Dendritic cell treated with granulocyte-macrophage colony-stimulating factor and Interleukin-4, amounts not matched to agents 40 ng/mL and 50 ng/mL, for 4 days (primary cell): Measurements from ENCODE around the gene LRP5.
"Not testable (repeated sequence)": the region's sequence is repeated elsewhere in the genome, so short reads cannot be mapped to it uniquely, and the experiment has no call there.

Experiments
- H3K27ac Mint-ChIP-seq: one replicate; pipeline ENCODE4 v1.8.0; 2022; ENCODE audit warnings: mild to moderate bottlenecking, mixed read lengths
- H3K27me3 Mint-ChIP-seq: one replicate; pipeline ENCODE4 v1.8.0; 2022; ENCODE audit warnings: mild to moderate bottlenecking, mixed read lengths
- H3K36me3 Mint-ChIP-seq: one replicate; pipeline ENCODE4 v1.8.0; 2022; ENCODE audit warnings: low read depth, mixed read lengths
- H3K4me1 Mint-ChIP-seq: one replicate; pipeline ENCODE4 v1.8.0; 2022; ENCODE audit warnings: low read depth, mixed read lengths
- H3K4me3 Mint-ChIP-seq: one replicate; pipeline ENCODE4 v1.8.0; 2022; ENCODE audit warnings: mild to moderate bottlenecking, moderate library complexity, mixed read lengths
- H3K9me3 Mint-ChIP-seq: one replicate; pipeline ENCODE4 v1.8.0; 2022; ENCODE audit warnings: mixed read lengths
- intact Hi-C: fragments of 100-400 bp; cut with micrococcal nuclease; formaldehyde crosslinking; loops from one replicate; pipeline ENCODE4 v1.15.0; 2022

LRP5 gene

GRCh38 chr11:68430384-68430783 is 118.0 kb downstream of the LRP5 start:
- Mint-ChIP-seq H3K27me3 (no peaks in the 10 kb centered on the region), H3K4me3 (no peak overlapping the region), H3K4me1 (no peaks in the 10 kb centered on the region), H3K27ac (no peak overlapping the region), H3K9me3 (peaks cover 25% of the 10 kb centered on the region), H3K36me3 (peaks cover 7% of the 10 kb centered on the region)
- intact Hi-C loops = no loop called here

DNA sequence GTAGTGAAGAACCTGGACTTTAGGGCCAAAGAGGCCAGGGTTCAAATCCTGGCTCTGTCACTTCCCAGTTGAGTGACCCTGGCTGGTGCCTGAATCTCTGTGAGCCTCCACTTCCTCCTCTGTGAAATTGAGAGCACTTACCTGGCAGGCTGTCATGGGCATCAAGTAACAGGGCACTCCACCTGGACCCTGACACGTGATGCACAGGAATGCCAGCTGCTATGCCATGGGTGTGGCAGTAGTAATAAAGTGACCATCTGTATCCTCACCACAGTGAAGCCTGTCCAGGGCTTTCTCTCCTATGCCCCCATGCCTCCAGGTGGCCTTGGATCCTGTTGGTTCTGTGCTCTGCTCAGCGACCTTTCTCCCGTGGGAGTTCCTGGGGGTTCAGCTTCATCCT is 118.4 kb downstream of the LRP5 start:
- peaks cover 25% of the 10 kb centered on the region for H3K9me3 Mint-ChIP-seq
- no peak overlapping the region for H3K27ac Mint-ChIP-seq
- no peak overlapping the region for H3K4me3 Mint-ChIP-seq
- no peaks in the 10 kb centered on the region for H3K4me1 Mint-ChIP-seq
- H3K27me3 Mint-ChIP-seq = no peaks in the 10 kb centered on the region
- intact Hi-C loops = no loop called here
- H3K36me3 Mint-ChIP-seq = peaks cover 7% of the 10 kb centered on the region

DNA sequence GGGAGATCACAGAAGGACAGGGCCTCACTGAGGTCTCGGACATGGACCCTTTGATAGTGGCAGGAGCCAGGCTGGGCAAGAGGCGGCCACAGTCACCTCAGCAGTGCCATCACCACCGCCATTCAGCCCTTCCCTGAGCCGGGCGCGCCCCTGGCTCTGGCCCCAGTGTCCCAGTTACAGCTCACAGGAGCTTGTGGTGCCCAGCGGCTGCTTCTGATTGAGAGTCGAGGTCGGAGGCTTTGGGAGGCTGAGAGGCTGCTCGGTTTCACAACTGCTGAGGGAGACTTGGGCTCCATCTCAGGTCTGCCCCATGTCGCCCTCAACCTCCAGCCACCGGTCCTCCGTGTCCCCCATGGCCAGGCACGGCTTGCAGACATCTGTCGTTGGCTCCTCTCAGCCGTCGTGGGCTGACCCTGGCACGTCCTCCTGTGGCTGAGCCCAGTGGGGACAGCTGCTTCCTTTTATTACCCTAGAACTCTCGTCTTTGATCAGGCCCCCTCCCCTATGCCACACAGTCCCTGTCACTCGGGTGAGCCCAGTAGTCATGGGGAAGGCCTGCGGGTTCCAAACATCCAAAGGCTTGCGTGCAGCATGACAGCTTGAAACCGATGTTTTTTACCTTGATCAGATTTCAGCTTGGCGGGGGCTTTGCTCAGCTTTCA is 119.7 kb downstream of the LRP5 start:
- H3K36me3 Mint-ChIP-seq = peaks cover 7% of the 10 kb centered on the region
- H3K9me3 Mint-ChIP-seq = peaks cover 25% of the 10 kb centered on the region
- no peak overlapping the region for H3K27ac Mint-ChIP-seq
- no peaks in the 10 kb centered on the region for H3K27me3 Mint-ChIP-seq
- no peak overlapping the region for H3K4me3 Mint-ChIP-seq
- peaks cover 5% of the 10 kb centered on the region for H3K4me1 Mint-ChIP-seq
- intact Hi-C loops = no loop called here

- Mint-ChIP-seq H3K4me1 (peaks cover 13% of the 10 kb centered on the region), H3K27ac (no peak overlapping the region), H3K27me3 (no peaks in the 10 kb centered on the region), H3K36me3 (peaks cover 7% of the 10 kb centered on the region), H3K9me3 (peaks cover 25% of the 10 kb centered on the region), H3K4me3 (no peak overlapping the region)
- intact Hi-C loops = no loop called here
These were observed 120.5 kb downstream of the LRP5 start for GRCh38 chr11:68432874-68433273.

- Mint-ChIP-seq H3K9me3 (peaks cover 19% of the 10 kb centered on the region), H3K27me3 (no peaks in the 10 kb centered on the region), H3K27ac (no peak overlapping the region), H3K36me3 (peaks cover 7% of the 10 kb centered on the region), H3K4me3 (no peak overlapping the region), H3K4me1 (peaks cover 20% of the 10 kb centered on the region)
- intact Hi-C loops = no loop called here
These were observed 121.2 kb downstream of the LRP5 start for GRCh38 chr11:68433541-68433940.

DNA sequence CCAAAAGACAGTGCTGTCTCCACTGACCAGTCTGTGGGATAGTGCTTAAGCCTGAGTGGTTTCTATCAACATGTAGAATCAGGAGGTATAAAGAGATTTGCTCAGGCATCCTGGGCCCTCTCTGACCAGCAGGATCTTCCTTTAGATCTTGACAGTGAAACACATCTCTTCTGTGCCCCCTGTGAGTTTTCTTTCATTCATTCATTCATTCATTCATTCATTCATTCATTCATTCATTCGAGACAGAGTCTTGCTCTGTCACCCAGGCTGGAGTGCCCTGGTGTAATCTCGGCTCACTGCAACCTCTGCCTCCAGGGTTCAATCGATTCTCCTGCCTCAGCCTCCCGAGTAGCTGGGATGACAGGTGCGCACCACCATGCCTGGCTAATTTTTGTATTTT is 121.8 kb downstream of the LRP5 start:
- H3K4me1 Mint-ChIP-seq = peaks cover 20% of the 10 kb centered on the region
- not testable (repeated sequence) for H3K27me3 Mint-ChIP-seq, H3K4me3 Mint-ChIP-seq

GRCh38 chr11:68436162-68436888 is 123.9 kb downstream of the LRP5 start:
- peaks cover 20% of the 10 kb centered on the region for H3K4me1 Mint-ChIP-seq
- no peaks in the 10 kb centered on the region for H3K9me3 Mint-ChIP-seq

More for the DNA sequence above, 121.8 kb downstream of the LRP5 start:
- intact Hi-C loops, H3K27ac Mint-ChIP-seq, H3K36me3 Mint-ChIP-seq: not testable (repeated sequence)
- peaks cover 13% of the 10 kb centered on the region for H3K9me3 Mint-ChIP-seq

DNA sequence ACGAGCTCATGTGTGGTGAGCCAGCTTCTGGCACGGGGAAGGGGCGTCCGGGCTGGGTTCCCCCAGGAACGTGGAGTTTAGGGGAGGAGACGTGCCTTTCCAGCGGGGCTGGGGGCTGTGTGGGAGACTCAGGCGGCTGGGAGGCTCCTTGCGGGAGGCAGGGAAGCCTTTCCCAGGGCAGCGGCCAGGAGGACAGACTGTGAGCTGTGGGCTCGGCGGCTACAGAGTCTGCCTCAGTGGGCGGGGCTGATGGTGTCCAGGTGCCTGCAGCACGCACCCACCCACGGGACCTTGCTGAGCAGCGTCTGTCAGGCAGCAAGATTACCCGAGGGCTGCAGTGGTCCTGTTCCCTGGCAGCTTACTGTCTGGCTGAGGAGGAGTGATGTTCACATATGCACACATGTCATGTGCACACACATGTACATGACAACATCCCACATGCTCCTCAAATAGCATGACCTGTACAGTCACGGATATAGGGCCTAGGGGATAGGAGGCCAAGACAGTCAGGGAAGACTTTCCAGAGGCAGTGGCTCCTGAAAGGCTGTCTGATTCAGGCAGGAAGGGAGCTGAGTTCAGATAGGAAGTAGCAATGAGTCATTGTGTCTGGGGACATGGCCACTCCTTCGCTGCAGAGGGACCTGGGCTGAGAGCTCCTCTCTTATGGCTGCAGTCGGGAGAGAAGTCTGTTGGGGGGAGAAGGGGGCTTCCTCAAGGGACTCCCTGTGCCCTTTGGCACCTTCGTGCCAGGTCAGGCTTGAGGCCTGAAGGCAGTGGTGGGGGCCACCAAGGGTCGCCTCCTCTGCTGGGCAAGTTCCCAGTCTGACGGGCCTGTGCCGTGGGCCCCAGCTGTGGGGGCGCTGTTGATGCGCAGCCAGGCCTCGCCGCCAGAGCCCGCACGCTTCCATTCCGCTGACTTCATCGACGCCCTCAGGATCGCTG is 124.9 kb downstream of the LRP5 start:
- peaks cover 20% of the 10 kb centered on the region for H3K4me1 Mint-ChIP-seq
- H3K36me3 Mint-ChIP-seq = no peaks in the 10 kb centered on the region
- intact Hi-C loops = no loop called here
- no peaks in the 10 kb centered on the region for H3K9me3 Mint-ChIP-seq
- H3K27me3 Mint-ChIP-seq = no peaks in the 10 kb centered on the region
- H3K27ac Mint-ChIP-seq = peak overlapping the region; percentile 56
- H3K4me3 Mint-ChIP-seq = no peak overlapping the region

More at GRCh38 chr11:68436162-68436888, 123.9 kb downstream of the LRP5 start:
- Mint-ChIP-seq H3K27ac (peak overlapping the region; percentile 46), H3K27me3 (no peaks in the 10 kb centered on the region), H3K36me3 (no peaks in the 10 kb centered on the region), H3K4me3 (no peak overlapping the region)
- intact Hi-C loops = no loop called here

DNA sequence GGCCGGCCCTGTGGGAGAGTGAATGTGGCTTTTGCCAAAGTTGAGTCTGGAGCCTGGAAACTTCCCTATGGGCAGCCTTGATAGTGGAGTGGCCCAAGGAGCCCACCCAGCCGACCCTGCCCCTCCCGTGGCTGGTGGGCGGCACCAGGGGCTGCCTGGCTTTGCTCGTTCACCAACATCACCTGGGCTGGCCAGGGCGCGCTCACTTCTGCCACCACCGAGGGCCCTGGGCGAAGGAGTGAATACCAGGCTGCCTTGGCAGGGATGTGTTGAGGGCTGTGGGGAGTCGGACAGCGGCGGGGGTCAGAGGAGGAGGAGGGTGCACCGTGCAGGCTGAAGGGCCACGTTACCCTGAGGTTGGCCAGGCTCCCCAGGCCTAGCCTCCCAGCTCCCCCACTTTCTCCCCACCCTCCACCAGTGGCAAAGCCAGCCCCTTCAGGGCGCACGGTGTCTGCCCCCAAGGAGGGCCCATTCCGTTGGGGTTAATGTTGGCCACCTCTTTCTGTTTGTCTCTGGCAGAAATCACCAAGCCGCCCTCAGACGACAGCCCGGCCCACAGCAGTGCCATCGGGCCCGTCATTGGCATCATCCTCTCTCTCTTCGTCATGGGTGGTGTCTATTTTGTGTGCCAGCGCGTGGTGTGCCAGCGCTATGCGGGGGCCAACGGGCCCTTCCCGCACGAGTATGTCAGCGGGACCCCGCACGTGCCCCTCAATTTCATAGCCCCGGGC is 125.7 kb downstream of the LRP5 start:
- Mint-ChIP-seq H3K27ac (peak overlapping the region; percentile 56), H3K9me3 (no peaks in the 10 kb centered on the region)

GRCh38 chr11:68438658-68439259 is 126.4 kb downstream of the LRP5 start:
- H3K4me1 Mint-ChIP-seq = peaks cover 20% of the 10 kb centered on the region
- no peaks in the 10 kb centered on the region for H3K36me3 Mint-ChIP-seq

More for the DNA sequence above, 125.7 kb downstream of the LRP5 start:
- intact Hi-C loops = no loop called here
- no peaks in the 10 kb centered on the region for H3K27me3 Mint-ChIP-seq
- H3K4me3 Mint-ChIP-seq = no peak overlapping the region
- peaks cover 20% of the 10 kb centered on the region for H3K4me1 Mint-ChIP-seq
- no peaks in the 10 kb centered on the region for H3K36me3 Mint-ChIP-seq

GRCh38 chr11:68439355-68440065 is 127.1 kb downstream of the LRP5 start:
- H3K27ac Mint-ChIP-seq = no peak overlapping the region
- H3K4me3 Mint-ChIP-seq = no peak overlapping the region
- intact Hi-C loops = no loop called here
- no peaks in the 10 kb centered on the region for H3K27me3 Mint-ChIP-seq
- H3K4me1 Mint-ChIP-seq = peaks cover 20% of the 10 kb centered on the region
- H3K9me3 Mint-ChIP-seq = no peaks in the 10 kb centered on the region
- no peaks in the 10 kb centered on the region for H3K36me3 Mint-ChIP-seq

More at GRCh38 chr11:68438658-68439259, 126.4 kb downstream of the LRP5 start:
- H3K27me3 Mint-ChIP-seq = no peaks in the 10 kb centered on the region
- no peak overlapping the region for H3K4me3 Mint-ChIP-seq
- H3K9me3 Mint-ChIP-seq = no peaks in the 10 kb centered on the region
- H3K27ac Mint-ChIP-seq = no peak overlapping the region
- intact Hi-C loops = no loop called here

DNA sequence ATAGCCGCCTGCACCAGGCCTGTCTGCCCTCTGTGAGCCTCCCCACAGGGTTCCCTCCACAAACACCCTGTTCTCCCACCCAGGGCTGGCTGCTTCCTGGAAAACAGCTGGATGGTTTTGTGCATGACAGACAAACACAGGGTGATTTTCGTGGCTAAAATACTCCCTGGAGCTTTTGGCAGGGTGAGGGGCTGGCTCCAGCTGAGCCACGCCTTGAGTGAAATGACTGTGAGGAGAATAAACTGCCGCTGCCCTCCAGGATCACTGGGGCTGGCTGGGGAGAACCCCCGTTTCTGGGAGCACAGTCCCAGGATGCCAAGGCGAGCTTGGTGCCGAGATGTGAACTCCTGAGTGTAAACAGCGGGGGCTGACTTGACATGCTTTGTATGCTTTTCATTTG is 127.8 kb downstream of the LRP5 start:
- intact Hi-C loops = no loop called here
- peaks cover 20% of the 10 kb centered on the region for H3K4me1 Mint-ChIP-seq
- no peaks in the 10 kb centered on the region for H3K9me3 Mint-ChIP-seq
- H3K27ac Mint-ChIP-seq = no peak overlapping the region
- H3K27me3 Mint-ChIP-seq = no peaks in the 10 kb centered on the region
- no peak overlapping the region for H3K4me3 Mint-ChIP-seq
- no peaks in the 10 kb centered on the region for H3K36me3 Mint-ChIP-seq
